ENCODE results near the gene ZNF426. TPM values are rescaled to one million over a fixed set of nuclear protein-coding genes. Genes with fewer than 3 reads are reported as not detected.
"Not testable (repeated sequence)": the region's sequence is repeated elsewhere in the genome, so short reads cannot be mapped to it uniquely, and the experiment has no call there.

ZNF426 gene
- total and polyA plus RNA-seq, 2 donors (not counting 1 experiment from before 2014, with no cell fraction given) = 2.7 to 22.3 TPM

DNA sequence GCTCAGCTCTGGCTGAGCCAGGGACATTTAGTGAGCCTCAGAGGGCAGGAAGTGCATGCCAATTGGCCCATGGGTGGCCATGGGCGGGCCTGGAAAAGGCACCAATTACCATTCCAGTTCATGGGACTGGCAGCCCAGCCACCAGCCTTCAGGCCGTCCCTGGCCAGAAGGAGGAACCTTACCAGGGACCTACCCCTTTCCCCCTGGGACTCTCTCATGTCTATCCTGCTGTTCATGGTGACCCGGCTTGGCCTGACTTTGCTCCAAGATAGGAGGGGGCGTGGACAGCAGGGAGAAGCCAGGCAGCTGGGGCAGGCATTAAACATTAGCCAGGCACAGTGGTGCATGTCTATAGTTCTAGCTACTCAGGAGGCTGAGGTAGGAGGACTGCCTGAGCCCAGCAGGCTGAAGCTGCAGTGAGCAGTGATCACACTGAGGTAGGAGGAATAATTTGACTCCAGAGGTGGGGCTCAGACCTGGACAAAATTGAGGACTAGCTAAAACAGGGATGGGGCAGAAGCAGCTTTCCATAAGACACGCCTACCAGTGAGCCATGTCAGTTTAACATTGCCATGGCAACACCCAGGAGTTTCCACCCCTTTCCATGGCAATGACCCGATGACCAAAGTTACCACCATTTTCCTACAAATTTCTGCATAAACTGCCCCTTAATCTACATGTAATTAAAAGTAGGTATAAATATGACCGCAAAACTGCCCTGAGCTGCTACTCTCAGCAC lies 14.3 kb upstream of the ZNF426 start:
- peaks cover under 1 to 37% (median 3%) of the 10 kb centered on the region in 3 donors for H3K9me3 ChIP-seq (ENCODE audit: control extremely low read depth in 1 of 3, control insufficient read depth in 2 of 3, insufficient read depth in 1 of 3, low read length in 2 of 3)
- WGBS (ENCODE audit: insufficient coverage) = 89% methylated on average over 5 of the region's 7 CpGs
- POLR2A ChIA-PET = no interaction called here
- no peaks in the 10 kb centered on the region for H3K4me1 ChIP-seq (ENCODE audit: control insufficient read depth in 2 of 2, insufficient read depth in 2 of 2, low read length in 2 of 2)
- CTCF ChIA-PET = interaction anchor here (0.8 to 1.9 kb wide), 2 partner anchors 34 to 348 kb away, joined by 3 to 6 read pairs; no protein-coding TSS in a partner anchor
- Mint-ChIP-seq H3K4me1 (no peaks in the 10 kb centered on the region), H3K9me3 (ENCODE audit: insufficient read depth) (peaks cover 6% of the 10 kb centered on the region), H3K27me3 (no peaks in the 10 kb centered on the region), H3K4me3 (no peak overlapping the region), H3K27ac (no peak overlapping the region)
- no peak overlapping the region for H3K4me2 ChIP-seq (replicated peaks; ENCODE audit: low read depth, low read length, poor library complexity, severe bottlenecking)
- no peak for ATAC-seq (ENCODE audit: low read depth)
- intact Hi-C loops (cut with micrococcal nuclease) = no loop called here
- TF ChIP-seq CTCF (IDR thresholded peaks at IDR 0.05) (no peak), EZH2 (IDR thresholded peaks at IDR 0.05; ENCODE audit: borderline replicate concordance, insufficient read depth, low read depth, low read length, poor library complexity, severe bottlenecking) (no peak)
- H4K20me1 ChIP-seq (ENCODE audit: control insufficient read depth, insufficient read depth, low read length, poor library complexity, severe bottlenecking) = no peaks in the 10 kb centered on the region
- no peak for DNase-seq
- H3K36me3 ChIP-seq (replicated peaks in 1 of 2; ENCODE audit: control extremely low read depth in 1 of 2, control insufficient read depth in 1 of 2, extremely low read depth in 1 of 2, insufficient read depth in 2 of 2, low read length in 1 of 2) = no peaks in the 10 kb centered on the region
- no peaks in the 10 kb centered on the region for H3K27me3 ChIP-seq (replicated peaks in 1 of 4; ENCODE audit: control extremely low read depth in 1 of 4, control insufficient read depth in 3 of 4, insufficient read depth in 4 of 4, low read length in 3 of 4)
- no peak overlapping the region for H3K27ac ChIP-seq (ENCODE audit: low read length in 2 of 2)
- H3K79me2 ChIP-seq (ENCODE audit: control insufficient read depth, insufficient read depth, low read length) = no peaks in the 10 kb centered on the region
- no peak overlapping the region for H3K4me3 ChIP-seq (ENCODE audit: control extremely low read depth in 1 of 5, extremely low read depth in 1 of 5, insufficient read depth in 1 of 5, low read depth in 2 of 5, low read length in 4 of 5)
- H2AFZ ChIP-seq (ENCODE audit: insufficient read depth, low read depth, low read length, poor library complexity, severe bottlenecking) = no peak overlapping the region
- H3K9ac ChIP-seq (ENCODE audit: low read length) = no peak overlapping the region

- H3K4me2 ChIP-seq (replicated peaks; ENCODE audit: low read depth, low read length, poor library complexity, severe bottlenecking) = no peak overlapping the region
- peaks cover 5% of the 10 kb centered on the region for H3K9me3 Mint-ChIP-seq (ENCODE audit: insufficient read depth)
- no peak for TF ChIP-seq EZH2 (IDR thresholded peaks at IDR 0.05; ENCODE audit: borderline replicate concordance, insufficient read depth, low read depth, low read length, poor library complexity, severe bottlenecking)
- TF ChIP-seq CTCF (IDR thresholded peaks at IDR 0.05) = no peak
- no peaks in the 10 kb centered on the region for H3K27me3 Mint-ChIP-seq
- no peak overlapping the region for H3K27ac Mint-ChIP-seq
- 92% methylated on average over 11 of the region's 11 CpGs for WGBS (ENCODE audit: insufficient coverage)
- H3K36me3 ChIP-seq (replicated peaks in 1 of 2; ENCODE audit: control extremely low read depth in 1 of 2, control insufficient read depth in 1 of 2, extremely low read depth in 1 of 2, insufficient read depth in 2 of 2, low read length in 1 of 2) = no peaks in the 10 kb centered on the region
- H3K9ac ChIP-seq (ENCODE audit: low read length) = no peak overlapping the region
- no peaks in the 10 kb centered on the region for H4K20me1 ChIP-seq (ENCODE audit: control insufficient read depth, insufficient read depth, low read length, poor library complexity, severe bottlenecking)
- no peak overlapping the region for H3K27ac ChIP-seq (ENCODE audit: low read length in 2 of 2)
- peaks cover 0 to 26% (median 1%) of the 10 kb centered on the region in 3 donors for H3K9me3 ChIP-seq (ENCODE audit: control extremely low read depth in 1 of 3, control insufficient read depth in 2 of 3, insufficient read depth in 1 of 3, low read length in 2 of 3)
- intact Hi-C loops (cut with micrococcal nuclease) = no loop called here
- H3K4me1 Mint-ChIP-seq = no peaks in the 10 kb centered on the region
- H2AFZ ChIP-seq (ENCODE audit: insufficient read depth, low read depth, low read length, poor library complexity, severe bottlenecking) = no peak overlapping the region
- ATAC-seq (ENCODE audit: low read depth) = no peak
- CTCF ChIA-PET = no interaction called here
- H3K4me3 ChIP-seq (ENCODE audit: control extremely low read depth in 1 of 5, extremely low read depth in 1 of 5, insufficient read depth in 1 of 5, low read depth in 2 of 5, low read length in 4 of 5) = no peak overlapping the region
- H3K79me2 ChIP-seq (ENCODE audit: control insufficient read depth, insufficient read depth, low read length) = no peaks in the 10 kb centered on the region
- DNase-seq = no peak
- H3K4me1 ChIP-seq (ENCODE audit: control insufficient read depth in 2 of 2, insufficient read depth in 2 of 2, low read length in 2 of 2) = no peaks in the 10 kb centered on the region
- no peaks in the 10 kb centered on the region for H3K27me3 ChIP-seq (replicated peaks in 1 of 4; ENCODE audit: control extremely low read depth in 1 of 4, control insufficient read depth in 3 of 4, insufficient read depth in 4 of 4, low read length in 3 of 4)
- H3K4me3 Mint-ChIP-seq = no peak overlapping the region
- POLR2A ChIA-PET = no interaction called here
These were observed 9.4 kb upstream of the ZNF426 start for GRCh38 chr19:9547870-9548269.

GRCh38 chr19:9541281-9541680 lies 2.8 kb upstream of the ZNF426 start:
- CTCF ChIA-PET; H3K9ac ChIP-seq (ENCODE audit: low read length); H3K27ac Mint-ChIP-seq; H3K9me3 Mint-ChIP-seq (ENCODE audit: insufficient read depth); H3K27me3 ChIP-seq (replicated peaks in 1 of 4; ENCODE audit: control extremely low read depth in 1 of 4, control insufficient read depth in 3 of 4, insufficient read depth in 4 of 4, low read length in 3 of 4); intact Hi-C loops (cut with micrococcal nuclease); ATAC-seq (ENCODE audit: low read depth); H3K4me3 Mint-ChIP-seq; H2AFZ ChIP-seq (ENCODE audit: insufficient read depth, low read depth, low read length, poor library complexity, severe bottlenecking); H4K20me1 ChIP-seq (ENCODE audit: control insufficient read depth, insufficient read depth, low read length, poor library complexity, severe bottlenecking); H3K27ac ChIP-seq (ENCODE audit: low read length in 2 of 2); H3K4me3 ChIP-seq (ENCODE audit: control extremely low read depth in 1 of 5, extremely low read depth in 1 of 5, insufficient read depth in 1 of 5, low read depth in 2 of 5, low read length in 4 of 5); DNase-seq; H3K36me3 ChIP-seq (replicated peaks in 1 of 2; ENCODE audit: control extremely low read depth in 1 of 2, control insufficient read depth in 1 of 2, extremely low read depth in 1 of 2, insufficient read depth in 2 of 2, low read length in 1 of 2); H3K27me3 Mint-ChIP-seq; H3K4me2 ChIP-seq (replicated peaks; ENCODE audit: low read depth, low read length, poor library complexity, severe bottlenecking): not testable (repeated sequence)
- POLR2A ChIA-PET = interaction anchor here (0.5 kb wide), 1 partner anchor 860 kb away, joined by 5 read pairs; no protein-coding TSS in a partner anchor
- H3K4me1 ChIP-seq (ENCODE audit: control insufficient read depth in 2 of 2, insufficient read depth in 2 of 2, low read length in 2 of 2) = peaks cover 7 to 11% of the 10 kb centered on the region in 2 donors
- peaks cover 23% of the 10 kb centered on the region for H3K4me1 Mint-ChIP-seq
- peaks cover 0 to 15% (median 0%) of the 10 kb centered on the region in 3 donors for H3K9me3 ChIP-seq (ENCODE audit: control extremely low read depth in 1 of 3, control insufficient read depth in 2 of 3, insufficient read depth in 1 of 3, low read length in 2 of 3)
- 89% methylated on average over 12 of the region's 12 CpGs for WGBS (ENCODE audit: insufficient coverage)
- H3K79me2 ChIP-seq (ENCODE audit: control insufficient read depth, insufficient read depth, low read length) = peaks cover 16% of the 10 kb centered on the region
